HG03432 (cell line): Measurements from ENCODE around the gene GPC3.

Source experiments
- ATAC-seq: cut with Tn5 transposase; IDR thresholded peaks from one replicate; pipeline ENCODE4 v1.9.1; 2021; ENCODE audit warnings: mild to moderate bottlenecking, moderate library complexity; ENCODE audit not compliant: unreplicated experiment

GPC3 gene

DNA sequence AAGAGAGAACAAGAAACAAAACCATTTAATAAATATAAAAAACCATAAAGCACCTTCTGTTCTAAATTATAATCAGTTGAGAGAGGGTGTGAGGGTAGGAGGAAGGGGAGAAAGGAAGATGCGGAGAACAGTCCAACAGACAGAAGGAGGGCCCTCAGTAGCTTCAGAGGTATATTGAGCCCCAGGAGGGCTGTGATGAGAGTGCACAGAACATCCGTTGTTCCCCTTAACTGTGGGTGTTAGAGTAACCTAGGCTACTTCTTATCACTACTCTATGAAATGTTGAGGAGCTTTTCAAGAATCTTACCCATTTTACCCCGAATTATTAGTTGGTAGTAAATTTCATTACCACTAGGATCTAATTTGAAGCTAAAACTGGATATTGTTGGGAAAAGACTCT, 13.8 kb downstream of the GPC3 start:
- ATAC-seq: no peak

DNA sequence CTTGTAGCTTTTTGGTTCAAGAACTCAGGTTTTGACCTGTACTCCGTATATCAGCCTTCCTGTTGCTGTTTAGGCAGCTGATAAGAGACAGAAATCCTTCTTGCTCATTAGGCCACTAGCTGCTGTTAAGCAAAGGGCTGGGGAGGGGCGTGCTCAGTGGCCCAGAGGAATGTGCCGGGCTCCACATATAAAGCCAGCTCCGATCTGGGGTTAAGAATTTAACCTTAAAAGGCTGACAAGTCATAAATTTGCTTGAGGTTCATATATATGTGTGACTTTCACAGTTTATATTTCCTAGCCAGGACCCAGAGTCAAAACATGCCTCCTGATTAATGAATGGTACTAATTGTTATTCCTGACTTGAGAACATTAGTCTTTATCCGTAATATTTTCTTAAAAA, 15.3 kb downstream of the GPC3 start:
- ATAC-seq: no peak

DNA sequence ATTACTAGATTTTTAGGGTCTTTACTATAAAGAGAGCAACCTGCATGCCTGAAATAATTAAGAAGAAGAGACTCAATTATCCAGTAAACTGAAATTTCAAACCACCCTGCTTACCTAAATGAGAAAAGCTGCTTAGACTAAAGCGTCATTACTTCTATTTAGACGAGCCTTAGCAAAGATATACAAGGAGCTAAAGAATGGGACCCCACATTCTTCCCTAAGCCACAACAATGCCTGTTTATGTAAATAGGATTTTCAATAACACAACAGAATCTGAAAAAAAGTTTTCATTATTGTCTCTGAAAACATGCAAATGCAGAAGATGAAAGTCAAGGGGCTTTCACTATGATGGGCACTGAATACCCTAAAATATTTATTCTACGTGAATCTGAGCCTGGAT, 16.2 kb downstream of the GPC3 start:
- ATAC-seq: no peak

DNA sequence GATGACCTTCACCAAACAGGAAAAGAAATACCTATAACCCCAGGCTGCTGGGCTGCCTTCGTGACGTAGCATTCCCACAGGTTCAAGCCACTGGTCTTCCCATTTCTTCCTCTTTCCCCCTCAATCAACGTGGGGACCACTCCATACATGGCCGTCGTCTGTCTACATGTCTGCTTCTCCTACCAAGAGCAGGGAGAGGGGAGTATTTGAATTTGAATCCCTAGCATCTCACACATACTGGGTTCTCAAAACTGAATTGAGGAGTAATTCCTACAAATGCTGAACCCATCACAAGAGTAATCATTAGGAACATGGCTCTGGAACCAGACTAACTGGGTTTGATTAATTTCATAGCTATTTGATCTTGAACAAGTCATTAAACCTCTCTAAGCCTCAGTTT, 17.3 kb downstream of the GPC3 start:
- no peak for ATAC-seq

DNA sequence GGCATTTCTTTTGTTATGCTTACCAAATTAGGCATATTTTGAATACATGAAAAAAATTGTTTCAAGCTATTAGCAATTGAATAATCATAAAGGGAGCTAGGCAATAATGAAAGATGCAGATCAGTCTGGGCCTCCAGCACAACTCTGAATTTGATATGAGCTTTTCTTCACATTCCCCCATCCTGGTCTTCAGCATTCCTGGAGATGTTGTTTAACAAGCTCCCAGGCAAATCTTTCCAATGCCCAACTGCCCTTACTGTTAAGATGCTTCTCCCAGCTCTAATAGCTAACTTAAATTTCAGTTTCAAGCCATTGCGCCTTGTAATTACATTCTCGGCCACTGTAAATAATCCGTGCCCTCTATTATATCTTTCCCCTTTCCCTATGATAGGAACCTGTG, 19.2 kb downstream of the GPC3 start:
- no peak for ATAC-seq

DNA sequence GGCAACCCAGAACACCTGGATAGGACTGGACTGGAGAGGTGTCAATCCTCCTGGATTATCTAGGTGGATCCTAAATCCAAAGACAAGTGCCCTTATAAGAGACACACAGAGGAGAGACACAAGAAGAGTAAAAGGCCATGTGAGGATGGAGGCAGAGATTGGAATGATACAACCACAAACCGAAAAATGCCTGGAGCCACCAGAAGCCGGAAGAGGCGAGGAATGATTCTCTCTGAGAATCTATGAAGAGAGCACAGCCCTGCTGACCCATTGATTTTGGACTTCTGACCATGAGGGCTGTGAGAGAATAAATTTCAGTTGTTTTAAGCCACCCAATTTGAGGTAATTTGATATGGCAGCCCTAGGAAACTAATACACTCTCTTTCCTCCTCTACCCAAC, 20.1 kb downstream of the GPC3 start:
- ATAC-seq: no peak

DNA sequence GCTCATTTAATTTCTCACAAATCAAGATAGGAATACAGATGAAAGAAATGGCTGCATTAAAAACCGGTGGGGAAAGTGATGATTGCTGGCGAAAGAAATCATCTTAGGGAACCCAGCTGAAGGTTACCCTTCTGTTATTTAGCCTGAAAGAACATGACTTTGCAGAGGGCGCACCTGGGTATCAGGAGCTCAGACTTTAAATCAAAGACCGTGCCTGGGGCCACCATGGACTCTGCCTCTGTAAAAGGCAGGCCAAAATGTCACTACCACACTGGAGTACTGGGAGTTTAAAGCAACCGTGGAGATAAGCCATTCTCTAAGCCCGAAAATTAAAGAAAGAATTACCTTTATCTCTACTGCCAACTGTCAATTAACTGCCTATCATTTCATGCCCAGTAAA, 24.3 kb downstream of the GPC3 start:
- ATAC-seq: no peak

DNA sequence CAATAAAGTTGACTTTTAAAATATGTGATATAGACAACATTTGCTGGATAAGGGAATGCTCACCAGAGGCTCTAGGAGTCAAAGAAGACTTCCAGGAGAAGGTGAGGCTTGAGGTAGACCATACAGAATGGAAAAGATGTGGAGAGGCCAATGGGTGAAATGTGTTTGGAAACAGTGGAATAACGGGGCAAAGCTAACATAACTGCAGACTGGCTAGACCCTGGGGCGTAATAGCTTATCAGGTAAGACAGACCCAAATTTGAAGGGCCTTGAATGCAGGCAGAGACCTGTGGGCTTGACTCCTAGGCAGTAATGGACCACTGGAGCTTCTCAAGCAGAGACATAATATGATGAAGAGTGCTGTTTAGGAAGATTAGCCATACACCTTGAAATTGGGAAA, 25.4 kb downstream of the GPC3 start:
- no peak for ATAC-seq

DNA sequence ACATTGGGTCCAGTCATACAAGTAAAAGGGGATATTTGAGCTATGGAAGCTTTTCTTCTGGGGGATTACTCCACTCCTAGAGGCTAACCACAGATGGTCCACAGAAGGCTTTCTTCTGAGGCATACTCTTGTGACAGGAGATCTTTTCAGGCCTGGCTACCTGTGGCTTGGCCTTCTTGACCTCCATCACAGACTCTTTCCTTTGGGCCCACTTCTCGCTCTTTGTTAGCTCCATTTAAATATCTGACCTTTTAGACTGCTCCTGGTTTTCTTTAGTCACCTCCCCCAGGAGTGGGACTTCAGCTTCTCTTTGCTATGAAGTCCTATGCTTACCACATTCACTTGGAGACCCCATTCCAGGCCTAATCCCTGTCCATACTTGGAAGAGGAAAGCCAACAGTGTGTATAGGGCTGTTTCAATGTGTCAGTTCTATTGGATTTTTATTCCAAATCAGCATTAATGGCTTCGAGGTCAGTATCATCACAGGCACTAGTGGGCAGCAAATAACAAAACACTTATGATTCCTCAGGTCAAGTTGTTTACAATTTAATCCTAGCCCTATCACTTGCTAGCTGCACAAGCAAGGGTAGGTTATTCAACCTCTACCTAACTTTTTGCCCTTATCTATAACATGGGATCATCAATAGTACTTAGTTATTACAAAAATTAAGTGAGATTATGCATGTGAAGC, 26.3 kb downstream of the GPC3 start:
- ATAC-seq: no peak

DNA sequence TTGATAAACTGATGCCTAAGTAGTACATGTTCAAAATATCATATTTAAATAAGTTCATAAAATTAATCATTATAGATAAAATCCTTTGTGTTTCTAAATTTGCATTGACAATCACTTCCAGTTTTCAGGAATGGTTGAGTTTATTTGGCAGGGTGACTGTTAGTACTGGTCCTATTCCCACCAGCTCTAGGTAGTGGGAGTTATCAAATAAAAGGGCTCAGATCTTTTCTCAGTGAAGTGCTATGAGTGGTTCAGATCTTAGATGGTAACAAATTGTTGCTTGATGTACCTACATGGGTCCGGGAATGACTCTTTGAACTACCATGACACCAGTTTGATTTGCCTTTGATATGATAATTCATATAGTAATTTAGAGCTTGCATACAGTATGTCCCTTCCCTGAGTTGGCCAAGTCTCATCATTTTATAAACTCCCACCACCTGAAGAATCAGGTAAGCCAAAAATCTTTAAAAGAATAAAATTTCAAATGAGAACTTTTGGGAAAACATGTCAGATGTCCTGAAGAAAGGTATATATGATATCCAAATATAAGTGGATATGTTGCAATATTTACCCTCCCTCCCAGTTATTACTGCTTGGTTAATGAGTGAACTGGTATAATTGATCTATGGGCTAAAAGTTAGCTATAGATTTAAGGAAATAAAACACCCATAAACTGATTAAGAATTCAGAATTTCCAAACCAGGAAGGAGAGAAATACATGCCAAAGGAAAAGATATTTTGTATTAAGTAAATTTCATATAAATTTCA, 28.6 kb downstream of the GPC3 start:
- no peak for ATAC-seq

DNA sequence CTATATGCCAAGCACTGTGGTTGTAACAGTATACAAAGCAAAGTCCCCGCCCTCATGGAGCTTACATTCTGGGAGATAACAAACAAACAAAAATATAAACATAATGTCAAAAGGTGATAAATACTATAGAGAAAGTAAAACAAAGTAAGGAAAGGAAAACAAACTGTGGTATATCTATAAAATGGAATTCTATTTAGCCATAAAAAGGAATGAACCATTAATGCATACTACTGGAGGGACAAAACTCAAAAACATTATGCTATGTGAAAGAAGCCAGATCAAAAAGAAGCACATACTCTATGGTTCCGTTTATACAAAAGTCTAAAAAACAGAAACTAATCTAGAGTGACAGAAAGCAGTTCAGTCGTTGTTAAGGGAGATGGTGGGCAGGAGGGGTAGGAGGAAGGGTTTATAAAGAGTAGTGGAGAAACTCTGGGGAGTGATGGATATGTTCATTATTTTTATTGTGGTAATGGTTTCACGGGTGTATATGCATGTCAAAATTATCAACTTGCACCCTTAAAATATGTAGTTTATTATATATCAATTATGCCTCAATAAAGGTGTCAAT, 31.5 kb downstream of the GPC3 start:
- no peak for ATAC-seq

DNA sequence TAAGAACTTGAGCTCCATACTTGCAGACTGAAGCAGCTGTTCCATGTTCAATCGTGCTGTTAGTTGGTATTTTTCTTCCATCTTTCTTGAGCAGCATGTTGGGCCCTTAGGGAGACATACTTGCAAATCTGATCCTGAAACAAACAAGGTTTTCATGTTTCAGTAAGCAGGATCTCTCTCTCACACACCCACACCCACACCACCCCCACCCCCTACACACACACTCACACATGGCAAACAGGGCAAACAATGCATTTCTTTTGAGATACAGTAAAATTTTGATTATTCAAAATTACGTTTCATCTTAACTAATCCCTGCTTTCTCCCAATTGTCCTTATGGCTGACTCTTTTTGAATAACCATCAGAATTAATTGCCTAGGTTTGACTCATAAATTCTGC, 32.3 kb downstream of the GPC3 start:
- no peak for ATAC-seq

DNA sequence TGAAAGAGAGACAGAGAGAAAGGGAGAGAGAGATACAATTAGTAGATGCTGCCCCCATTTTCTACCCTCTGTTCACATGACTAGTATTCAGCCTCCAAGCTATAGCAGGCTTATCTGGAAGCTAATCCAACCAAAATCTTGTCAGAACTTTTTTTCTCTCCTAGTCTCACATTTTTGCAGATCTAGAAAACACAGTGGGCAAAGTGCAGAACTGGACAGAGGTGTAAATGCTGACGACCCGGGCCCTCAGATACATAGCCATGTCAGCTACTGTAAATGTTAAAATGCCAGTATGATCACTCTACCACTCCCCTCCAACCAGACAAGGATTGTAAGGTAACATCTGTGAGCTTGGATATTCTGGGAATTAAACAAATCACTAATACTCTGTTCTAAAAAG, 34.3 kb downstream of the GPC3 start:
- no peak for ATAC-seq

DNA sequence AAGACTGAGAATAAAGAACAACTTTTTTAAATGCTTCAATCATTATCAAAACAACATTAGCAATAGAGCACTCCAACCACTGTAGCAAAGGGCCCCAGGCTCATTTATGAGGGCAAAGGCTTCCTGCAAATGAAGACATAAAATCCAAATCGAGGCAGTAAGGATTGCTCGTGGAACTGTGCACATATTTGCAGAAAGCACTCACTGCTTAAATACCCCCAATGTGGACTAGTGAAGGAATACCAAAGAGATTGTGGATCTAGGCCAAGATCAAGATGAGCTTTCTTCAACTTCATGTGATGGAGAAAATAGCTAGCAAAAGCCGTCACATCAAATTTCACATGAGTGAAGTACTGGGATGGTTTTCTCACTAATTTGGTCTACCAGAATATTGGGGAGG, 35.2 kb downstream of the GPC3 start:
- no peak for ATAC-seq

DNA sequence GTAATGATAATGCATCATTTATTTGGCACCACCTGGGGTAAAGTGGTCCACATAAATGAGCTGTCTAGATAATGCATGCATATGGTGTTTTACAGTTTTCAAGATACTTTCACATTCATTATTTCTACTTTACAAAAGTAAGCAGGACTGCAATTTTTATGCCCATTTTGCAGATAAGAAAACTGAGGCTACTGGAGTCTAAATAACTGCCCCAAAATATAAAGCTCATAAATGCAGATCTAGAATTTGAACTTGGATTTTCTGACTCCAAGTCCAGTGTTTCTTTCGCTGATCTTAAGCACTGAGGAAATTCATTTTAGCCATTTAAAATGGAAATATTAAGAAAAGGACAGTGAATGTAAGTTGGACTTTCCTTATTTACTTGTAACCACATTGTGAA, 36.5 kb downstream of the GPC3 start:
- ATAC-seq: no peak

DNA sequence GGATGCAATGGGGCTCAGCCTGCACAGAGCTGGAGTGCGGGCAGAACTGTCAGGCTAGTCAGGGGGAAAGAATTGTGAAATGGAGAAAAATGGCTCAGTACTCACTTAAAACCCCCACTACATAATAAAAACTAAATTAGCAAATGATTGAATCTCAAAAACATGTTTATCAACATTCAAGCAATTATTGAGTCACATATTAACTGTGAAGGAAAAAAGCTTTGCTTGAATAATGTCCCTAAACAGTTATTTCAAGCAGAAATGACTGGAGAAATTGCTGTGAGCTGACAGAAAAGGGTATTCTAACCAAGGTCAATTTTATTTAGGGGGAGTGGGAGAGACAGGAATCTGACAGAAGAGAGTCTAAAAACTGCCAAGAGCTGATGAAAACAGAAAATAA, 37.4 kb downstream of the GPC3 start:
- ATAC-seq: no peak

DNA sequence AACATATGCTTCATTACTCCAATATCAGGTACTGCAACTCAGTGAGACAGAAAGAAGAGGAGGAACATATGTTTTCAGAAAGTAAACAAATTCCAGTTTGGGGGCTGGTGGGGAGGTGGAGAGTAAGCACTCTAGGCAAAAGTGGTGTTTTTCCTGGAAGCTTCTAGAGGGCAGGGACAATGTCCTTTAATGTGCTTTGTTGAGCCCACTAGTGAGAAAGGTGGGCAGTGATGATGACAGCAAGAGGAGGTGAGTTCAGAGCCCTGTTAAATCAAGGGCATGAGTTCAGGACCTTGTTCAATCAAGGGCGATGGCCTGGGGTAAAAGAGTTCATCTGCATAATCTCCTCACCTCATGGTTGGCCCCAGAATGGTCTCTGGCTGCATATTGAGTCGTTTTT, 38.4 kb downstream of the GPC3 start:
- ATAC-seq: no peak

DNA sequence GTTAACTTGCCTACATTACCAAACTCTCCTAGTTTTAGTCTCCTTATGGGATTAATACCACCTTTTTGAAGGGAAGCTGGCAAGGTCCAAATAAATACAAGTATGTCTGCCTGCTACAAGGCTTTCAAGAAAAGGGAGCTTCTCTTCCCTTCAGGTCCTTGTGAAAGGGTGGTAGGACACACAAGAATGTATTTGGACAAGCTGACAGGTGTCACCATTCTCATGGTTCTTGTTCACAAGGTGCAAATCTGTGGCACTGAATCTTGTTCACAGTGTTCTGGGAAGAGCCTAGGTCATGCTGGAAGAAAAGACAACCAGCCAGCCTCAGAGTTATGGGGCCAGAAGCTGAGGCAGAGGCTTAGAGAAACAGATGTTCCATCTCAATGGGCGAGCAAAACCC, 41.9 kb downstream of the GPC3 start:
- ATAC-seq: no peak

DNA sequence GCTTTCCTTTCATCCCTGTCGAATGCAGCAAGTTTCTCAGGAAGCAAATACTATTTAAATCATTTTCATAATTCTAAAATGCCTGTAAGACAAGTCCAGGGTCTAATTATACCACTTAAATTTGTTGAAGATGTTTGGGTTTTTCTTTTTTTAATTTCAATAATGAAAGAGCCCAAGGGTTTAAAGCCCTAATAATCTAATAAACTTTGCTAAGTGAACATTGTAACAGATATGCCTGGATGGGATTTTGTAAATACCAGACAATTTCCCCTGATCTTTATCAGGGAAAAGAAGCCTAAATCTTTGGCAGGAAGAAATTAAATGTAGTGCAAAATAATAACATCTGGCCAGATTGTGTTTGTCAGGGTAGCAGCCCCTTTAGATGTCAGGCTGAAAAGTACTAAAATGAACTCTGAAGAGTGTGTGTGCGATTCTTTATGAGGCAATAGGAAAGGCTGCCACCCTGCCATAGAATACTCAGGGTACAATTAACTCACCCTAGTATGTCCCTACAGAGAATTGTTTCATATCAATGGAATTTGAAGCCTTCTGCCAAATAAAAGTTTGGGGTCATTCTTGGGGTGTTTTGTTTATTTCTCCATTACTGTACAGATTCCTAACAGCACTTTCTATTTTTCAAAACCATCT, 45.6 kb downstream of the GPC3 start:
- ATAC-seq: no peak

DNA sequence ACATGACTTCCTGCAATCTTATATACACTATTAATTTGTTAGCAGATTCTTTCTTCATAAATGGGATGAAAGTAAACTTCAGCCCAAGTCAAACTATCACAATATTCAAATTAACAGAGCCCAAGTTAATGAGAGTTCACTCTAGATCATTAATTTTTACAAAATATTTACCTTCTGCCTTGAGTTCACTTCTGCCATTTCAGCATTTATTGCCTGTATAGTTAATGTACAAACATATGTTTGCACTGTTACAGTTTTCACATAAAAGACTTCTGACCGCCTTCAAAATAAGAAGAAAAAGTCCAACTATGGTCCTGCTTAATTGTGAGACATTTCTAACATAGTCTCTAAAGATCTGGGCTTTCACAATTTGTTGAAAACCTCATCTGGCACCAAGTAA, 46.9 kb downstream of the GPC3 start:
- ATAC-seq: no peak

DNA sequence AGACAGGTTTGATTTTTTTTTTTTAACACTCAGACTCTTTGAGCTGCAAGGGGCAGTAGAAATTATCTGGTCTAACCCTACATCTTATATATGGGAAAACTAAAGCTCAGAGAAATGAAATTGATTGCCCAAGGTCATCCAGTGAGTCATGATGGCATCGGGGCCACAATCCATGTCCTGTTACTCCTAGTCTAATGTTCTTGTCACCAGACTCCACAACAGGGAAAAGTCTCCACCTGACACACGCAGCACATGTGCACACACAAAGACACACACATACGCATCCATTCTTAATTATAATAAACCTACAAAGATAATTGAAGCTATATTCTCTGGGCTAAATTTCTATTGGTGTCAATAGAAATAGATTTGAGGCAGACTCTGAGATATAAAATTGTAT, 48.4 kb downstream of the GPC3 start:
- ATAC-seq: no peak

DNA sequence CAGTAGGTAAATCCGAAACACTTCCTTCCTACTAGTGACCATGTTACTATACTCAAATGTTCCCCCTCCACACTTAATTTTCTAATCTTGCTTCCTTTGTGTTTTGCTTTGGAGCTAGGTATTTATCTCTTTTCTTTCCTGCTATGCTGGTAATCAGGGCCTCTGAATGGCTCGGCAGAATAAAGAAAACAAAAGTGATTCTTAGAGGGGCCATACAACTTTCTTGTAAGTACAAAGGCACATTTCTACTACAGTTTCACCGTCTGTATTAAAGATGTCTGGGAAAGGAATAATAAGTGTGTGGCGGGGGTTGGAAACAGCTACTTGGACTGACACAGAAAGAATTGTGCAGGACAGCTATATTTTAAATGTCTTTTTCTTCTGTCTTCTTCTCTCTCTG, 50.3 kb downstream of the GPC3 start:
- ATAC-seq: no peak
